ENCODE data around the gene DKK1.

Gene DKK1

GRCh38 chr10:52313256-52313932 is 687 bp upstream of the DKK1 start:
- TF ChIP-seq CTCF (IDR thresholded peaks at IDR 0.05; ENCODE audit: unreplicated experiment in 3 of 3) = no peak
- Mint-ChIP-seq H3K4me1 (peaks cover 16% of the 10 kb centered on the region), H3K36me3 (ENCODE audit: low read depth) (no peaks in the 10 kb centered on the region), H3K4me3 (peak overlapping the region; percentile 80 to 91 (median 89)), H3K27me3 (ENCODE audit: low read depth) (peaks cover 83% of the 10 kb centered on the region), H3K27ac (peak overlapping the region in 2 of 3 experiments; percentile 0 to 2), H3K9me3 (no peaks in the 10 kb centered on the region)

GRCh38 chr10:52314822-52315552 is 906 bp downstream of the DKK1 start:
- Mint-ChIP-seq H3K27ac (peak overlapping the region in 2 of 3 experiments; percentile 51 to 71), H3K4me3 (peak overlapping the region; percentile 80 to 91 (median 89)), H3K27me3 (ENCODE audit: low read depth) (peaks cover 69% of the 10 kb centered on the region), H3K36me3 (ENCODE audit: low read depth) (no peaks in the 10 kb centered on the region), H3K9me3 (no peaks in the 10 kb centered on the region), H3K4me1 (peaks cover 16% of the 10 kb centered on the region)
- no peak for TF ChIP-seq CTCF (IDR thresholded peaks at IDR 0.05; ENCODE audit: unreplicated experiment in 3 of 3)

GRCh38 chr10:52316001-52316400 is 1.9 kb downstream of the DKK1 start:
- H3K27me3 Mint-ChIP-seq (ENCODE audit: low read depth) = peaks cover 63% of the 10 kb centered on the region
- no peaks in the 10 kb centered on the region for H3K36me3 Mint-ChIP-seq (ENCODE audit: low read depth)
- TF ChIP-seq CTCF (IDR thresholded peaks at IDR 0.05; ENCODE audit: unreplicated experiment in 3 of 3) = no peak
- H3K4me1 Mint-ChIP-seq = peaks cover 16% of the 10 kb centered on the region
- no peaks in the 10 kb centered on the region for H3K9me3 Mint-ChIP-seq
- no peak overlapping the region for H3K27ac Mint-ChIP-seq
- peak overlapping the region; percentile 80 to 91 (median 89) for H3K4me3 Mint-ChIP-seq

GRCh38 chr10:52316500-52316899 is 2.4 kb downstream of the DKK1 start:
- H3K27ac Mint-ChIP-seq = no peak overlapping the region
- peaks cover 16% of the 10 kb centered on the region for H3K4me1 Mint-ChIP-seq
- TF ChIP-seq CTCF (IDR thresholded peaks at IDR 0.05; ENCODE audit: unreplicated experiment in 3 of 3) = no peak

GRCh38 chr10:52318136-52318701 is 4.1 kb downstream of the DKK1 start:
- H3K4me1 Mint-ChIP-seq = peaks cover 12% of the 10 kb centered on the region
- peak overlapping the region in 1 of 3 experiments; percentile 78 for H3K27ac Mint-ChIP-seq
- no peaks in the 10 kb centered on the region for H3K9me3 Mint-ChIP-seq
- H3K4me3 Mint-ChIP-seq = peak overlapping the region in 2 of 3 experiments; percentile 6 to 12
- no peaks in the 10 kb centered on the region for H3K36me3 Mint-ChIP-seq (ENCODE audit: low read depth)
- no peak for TF ChIP-seq CTCF (IDR thresholded peaks at IDR 0.05; ENCODE audit: unreplicated experiment in 3 of 3)
- peaks cover 43% of the 10 kb centered on the region for H3K27me3 Mint-ChIP-seq (ENCODE audit: low read depth)

More at GRCh38 chr10:52316500-52316899, 2.4 kb downstream of the DKK1 start:
- Mint-ChIP-seq H3K36me3 (ENCODE audit: low read depth) (no peaks in the 10 kb centered on the region), H3K4me3 (peak overlapping the region in 2 of 3 experiments; percentile 45 to 91), H3K27me3 (ENCODE audit: low read depth) (peaks cover 58% of the 10 kb centered on the region), H3K9me3 (no peaks in the 10 kb centered on the region)

Measured in nephron (organoid).